Myocyte (in vitro differentiated cells): ENCODE data around the gene MECP2. TPM values are rescaled to one million over a fixed set of nuclear protein-coding genes. Genes with fewer than 3 reads are reported as not detected.

ENCODE experiments used
- DNase-seq: peaks from one replicate; pipeline ENCODE4 v3.0.0-alpha.2; 2012; ENCODE audit warnings: low read depth
- total RNA-seq: library from RNA; depleted of rRNA; stranded (reverse); fragments of >200 nt; gene quantifications from 2 replicates; pipeline ENCODE4 v1.2.3, GENCODE V29; 2014

Gene MECP2
- total RNA-seq, 1 donor from 2014 or later: 28.5 TPM

- no peak for DNase-seq
Measured at GRCh38 chrX:154064637-154065435, 32.7 kb downstream of the MECP2 start.

- DNase-seq: no peak
Measured at GRCh38 chrX:154063234-154063633, 34.3 kb downstream of the MECP2 start.

- DNase-seq: no peak
Measured at GRCh38 chrX:154061801-154062200, 35.7 kb downstream of the MECP2 start.

- no peak for DNase-seq
Measured at GRCh38 chrX:154059729-154060245, 37.7 kb downstream of the MECP2 start.

GRCh38 chrX:154059231-154059630, 38.3 kb downstream of the MECP2 start:
- DNase-seq: no peak

- DNase-seq: no peak
Measured at GRCh38 chrX:154058214-154058997, 39.1 kb downstream of the MECP2 start.

GRCh38 chrX:154057791-154058190, 39.7 kb downstream of the MECP2 start:
- DNase-seq: peak; percentile 26

- DNase-seq: no peak
Measured at GRCh38 chrX:154056770-154057241, 40.7 kb downstream of the MECP2 start.

GRCh38 chrX:154051201-154051810, 46.2 kb downstream of the MECP2 start:
- peak; percentile 59 for DNase-seq

GRCh38 chrX:154050113-154050495, 47.4 kb downstream of the MECP2 start:
- no peak for DNase-seq

GRCh38 chrX:154049209-154050112, 48.1 kb downstream of the MECP2 start:
- no peak for DNase-seq

- DNase-seq: no peak
Measured at GRCh38 chrX:154048398-154048797, 49.1 kb downstream of the MECP2 start.

GRCh38 chrX:154046940-154047610, 50.4 kb downstream of the MECP2 start:
- DNase-seq: no peak

GRCh38 chrX:154046031-154046781, 51.3 kb downstream of the MECP2 start:
- DNase-seq: peak; percentile 32

GRCh38 chrX:154044091-154044490, 53.4 kb downstream of the MECP2 start:
- DNase-seq: no peak

- DNase-seq: no peak
Measured at GRCh38 chrX:154043003-154043763, 54.3 kb downstream of the MECP2 start.

- no peak for DNase-seq
Measured at GRCh38 chrX:154040863-154041262, 56.7 kb downstream of the MECP2 start.

GRCh38 chrX:154040307-154040756, 57.2 kb downstream of the MECP2 start:
- DNase-seq: no peak
